K562 (cell line): ENCODE data around the gene DCAF15. TPM values are rescaled to one million over a fixed set of nuclear protein-coding genes. Genes with fewer than 3 reads are reported as not detected.

Experiments used
- ARID1B ChIP-seq: fragments of 450-650 bp; IDR thresholded peaks from 2 replicates; pipeline ENCODE4 v1.6.1; 2016; ENCODE audit warnings: antibody characterized with exemption, mild to moderate bottlenecking, inconsistent platforms
- CBFA2T3 ChIP-seq: fragments of 450-650 bp; IDR thresholded peaks from 2 replicates; pipeline ENCODE4 v1.6.1; 2017
- CREM ChIP-seq: IDR thresholded peaks from 2 replicates; pipeline ENCODE4 v1.6.1; 2014; ENCODE audit warnings: antibody characterized with exemption, low read depth
- CSDE1 ChIP-seq, 2 experiments: fragments of 450-650 bp; IDR thresholded peaks; 2 replicates each; pipeline ENCODE4 v1.6.1; 2016; ENCODE audit warnings: mild to moderate bottlenecking in 1 of 2
- DPF2 ChIP-seq: fragments of 450-650 bp; IDR thresholded peaks from 2 replicates; pipeline ENCODE4 v1.6.1; 2016
- EP300 ChIP-seq: IDR thresholded peaks from 2 replicates; pipeline ENCODE4 v1.6.1; 2012; ENCODE audit warnings: low read length, improper control_type of control experiment
- FOXK2 ChIP-seq, 2 experiments: fragments of 450-650 bp; IDR thresholded peaks in 1 of 2; conservative IDR thresholded peaks in 1 of 2; 2 replicates each; pipeline ENCODE4 v1.6.1; 2016; ENCODE audit warnings: low read depth in 2 of 2, mild to moderate bottlenecking in 1 of 2
- HDAC1 ChIP-seq, 2 experiments: fragments of 450-650 bp; IDR thresholded peaks; 2 replicates each; pipeline ENCODE4 v1.6.1; 2016 to 2017; ENCODE audit warnings: inconsistent platforms in 1 of 2, mild to moderate bottlenecking in 1 of 2, moderate library complexity in 1 of 2
- KLF1 ChIP-seq: fragments of 450-650 bp; IDR thresholded peaks from 2 replicates; pipeline ENCODE4 v1.6.1; 2016; ENCODE audit warnings: missing genetic modification characterization, missing compliant biosample characterization
- MTA1 ChIP-seq: fragments of 450-650 bp; IDR thresholded peaks from 2 replicates; pipeline ENCODE4 v1.6.1; 2017; ENCODE audit warnings: borderline replicate concordance
- MTA2 ChIP-seq: fragments of 450-650 bp; IDR thresholded peaks from 2 replicates; pipeline ENCODE4 v1.6.1; 2016; ENCODE audit warnings: low read depth
- MTA3 ChIP-seq: fragments of 450-650 bp; formaldehyde crosslinking; IDR thresholded peaks from 2 replicates; pipeline ENCODE4 v1.6.1; 2017; ENCODE audit warnings: mild to moderate bottlenecking, borderline replicate concordance
- OTX1 ChIP-seq: fragments of 450-650 bp; formaldehyde crosslinking; IDR thresholded peaks from 2 replicates; pipeline ENCODE4 v1.4.0; 2022; ENCODE audit warnings: mild to moderate bottlenecking
- TCF3 ChIP-seq: sonication (generic); formaldehyde crosslinking; IDR thresholded peaks from 2 replicates; pipeline ENCODE4 v1.4.0; 2020; ENCODE audit warnings: mild to moderate bottlenecking, missing genetic modification reagents
- XRCC5 ChIP-seq: fragments of 200-400 bp; formaldehyde crosslinking; IDR thresholded peaks from 2 replicates; pipeline ENCODE4 v1.6.1; 2017; ENCODE audit warnings: low read depth, mild to moderate bottlenecking, low read length
- ZBTB7A ChIP-seq: IDR thresholded peaks from 2 replicates; pipeline ENCODE4 v1.6.1; 2011; ENCODE audit warnings: low read depth, mild to moderate bottlenecking, low read length, moderate library complexity, borderline replicate concordance; ENCODE audit not compliant: control insufficient read depth
- ZNF133 ChIP-seq: fragments of 250-450 bp; sonication (Bioruptor Pico); IDR thresholded peaks from 2 replicates; pipeline ENCODE4 v1.4.0; 2020; ENCODE audit warnings: mild to moderate bottlenecking
- ZNF212 ChIP-seq: fragments of 450-650 bp; formaldehyde crosslinking; IDR thresholded peaks from 2 replicates; pipeline ENCODE4 v1.4.0; 2020; ENCODE audit warnings: mild to moderate bottlenecking
- polyA plus RNA-seq, 8 experiments: library from polyadenylated mRNA; depleted of rRNA in 4 of 8; stranded (reverse) in 5 of 8; unstranded in 3 of 8; fragments of >200 nt; fragmentation: Nextera tagmentation in 2 of 8; fragmentation: Illumina TruSeq in 1 of 8; extraction: Ambion mirVana in 2 of 8; extraction: Trizol in 1 of 8; gene quantifications; 2 replicates each; pipeline versions ENCODE4 v1.2.1 to v1.2.3, GENCODE V29; 2011 to 2014; ENCODE audit warnings: inconsistent platforms in 1 of 8, missing spikeins in 1 of 8
- total RNA-seq, 7 experiments: library from RNA; depleted of rRNA in 6 of 7; stranded (reverse); fragments of >200 nt in 6 of 7; fragmentation: Illumina TruSeq in 2 of 7; extraction: Trizol in 2 of 7; gene quantifications; 2 replicates each; pipeline versions ENCODE4 v1.2.1 to v1.2.3, GENCODE V29; 2011 to 2021; ENCODE audit warnings: low replicate concordance in 1 of 7
- TF ChIP-seq, protein P1 (sequence below): sonication (generic); formaldehyde crosslinking; IDR thresholded peaks from 2 replicates; pipeline ENCODE4 v1.8.0; 2022; ENCODE audit warnings: mild to moderate bottlenecking, low read depth, missing genetic modification reagents
- TF ChIP-seq, protein P2 (sequence below): fragments of 450-650 bp; IDR thresholded peaks from 2 replicates; pipeline ENCODE4 v1.6.1; 2016; ENCODE audit warnings: antibody characterized with exemption
- TF ChIP-seq, protein P3 (sequence below): sonication (generic); formaldehyde crosslinking; IDR thresholded peaks from 2 replicates; pipeline ENCODE4 v1.9.0; 2022; ENCODE audit warnings: mild to moderate bottlenecking, missing genetic modification reagents
- TF ChIP-seq, protein P4 (sequence below): fragments of 450-650 bp; IDR thresholded peaks from 2 replicates; pipeline ENCODE4 v1.6.1; 2018; ENCODE audit not compliant: partially characterized antibody

The DCAF15 gene
- total and polyA plus RNA-seq, 9 of the 15 experiments (the other 6 are each of a cell fraction or from before 2014, with no cell fraction given), result 0.17 to 68.5 (median 27.7) TPM

DNA sequence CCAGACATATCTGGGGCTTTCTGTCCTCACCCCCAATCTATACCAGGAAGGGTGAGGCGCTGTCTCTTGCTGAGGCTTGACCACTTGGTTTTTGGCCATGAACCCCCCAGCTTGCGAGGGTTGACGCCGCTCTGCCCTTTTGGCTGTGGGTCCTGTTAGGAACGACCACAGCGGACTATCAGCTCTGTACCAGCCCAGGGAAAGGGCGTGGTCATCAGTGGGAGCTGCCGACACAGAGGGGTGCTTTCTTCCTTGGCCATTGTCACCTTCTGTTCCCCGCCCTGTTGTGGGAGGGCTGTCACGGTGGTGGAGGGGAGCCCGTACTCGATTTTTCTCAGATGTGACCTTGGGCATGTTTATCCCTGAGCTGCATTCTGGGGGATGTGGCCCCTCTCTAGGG is 5.7 kb downstream of the DCAF15 start (continued):
- no peak for TF ChIP-seq OTX1
- TF ChIP-seq ZBTB7A, result peak; percentile 76; the same call in 1 of the 2 replicates
- TF ChIP-seq, protein P1, sequence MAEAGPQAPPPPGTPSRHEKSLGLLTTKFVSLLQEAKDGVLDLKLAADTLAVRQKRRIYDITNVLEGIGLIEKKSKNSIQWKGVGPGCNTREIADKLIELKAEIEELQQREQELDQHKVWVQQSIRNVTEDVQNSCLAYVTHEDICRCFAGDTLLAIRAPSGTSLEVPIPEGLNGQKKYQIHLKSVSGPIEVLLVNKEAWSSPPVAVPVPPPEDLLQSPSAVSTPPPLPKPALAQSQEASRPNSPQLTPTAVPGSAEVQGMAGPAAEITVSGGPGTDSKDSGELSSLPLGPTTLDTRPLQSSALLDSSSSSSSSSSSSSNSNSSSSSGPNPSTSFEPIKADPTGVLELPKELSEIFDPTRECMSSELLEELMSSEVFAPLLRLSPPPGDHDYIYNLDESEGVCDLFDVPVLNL (CRISPR knock-in tag), result no peak
- TF ChIP-seq CBFA2T3, result peak; percentile 75
- peak in 1 of 2 experiments; percentile 38; a peak in 1 of 4 replicates for TF ChIP-seq HDAC1 (IDR thresholded peaks at IDR 0.05)
- TF ChIP-seq MTA2, result no peak
- no peak for TF ChIP-seq CSDE1 (IDR thresholded peaks at IDR 0.05)
- peak; percentile 51; the same call in 1 of the 2 replicates for TF ChIP-seq MTA3
- TF ChIP-seq, protein P2, sequence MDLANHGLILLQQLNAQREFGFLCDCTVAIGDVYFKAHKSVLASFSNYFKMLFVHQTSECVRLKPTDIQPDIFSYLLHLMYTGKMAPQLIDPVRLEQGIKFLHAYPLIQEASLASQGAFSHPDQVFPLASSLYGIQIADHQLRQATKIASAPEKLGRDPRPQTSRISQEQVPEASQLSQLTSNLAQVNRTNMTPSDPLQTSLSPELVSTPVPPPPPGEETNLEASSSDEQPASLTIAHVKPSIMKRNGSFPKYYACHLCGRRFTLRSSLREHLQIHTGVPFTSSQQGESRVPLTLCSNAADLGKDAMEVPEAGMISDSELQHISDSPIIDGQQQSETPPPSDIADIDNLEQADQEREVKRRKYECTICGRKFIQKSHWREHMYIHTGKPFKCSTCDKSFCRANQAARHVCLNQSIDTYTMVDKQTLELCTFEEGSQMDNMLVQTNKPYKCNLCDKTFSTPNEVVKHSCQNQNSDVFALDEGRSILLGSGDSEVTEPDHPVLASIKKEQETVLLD, result peak; percentile 60; the same call in 1 of the 2 replicates
- TF ChIP-seq FOXK2 (conservative IDR thresholded peaks at IDR 0.05 in 1 of 2, IDR thresholded peaks at IDR 0.05 in 1 of 2; ENCODE audit: low read depth in 2 of 2), result peak in 1 of 2 experiments; percentile 34; a peak in 1 of 4 replicates
- TF ChIP-seq DPF2, result peak; percentile 56
- peak; percentile 77 for TF ChIP-seq TCF3 (CRISPR knock-in tag)
- no peak for TF ChIP-seq MTA1
- TF ChIP-seq ZNF212, result no peak
- TF ChIP-seq, protein P3, sequence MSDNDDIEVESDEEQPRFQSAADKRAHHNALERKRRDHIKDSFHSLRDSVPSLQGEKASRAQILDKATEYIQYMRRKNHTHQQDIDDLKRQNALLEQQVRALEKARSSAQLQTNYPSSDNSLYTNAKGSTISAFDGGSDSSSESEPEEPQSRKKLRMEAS (CRISPR knock-in tag), result 0 out of 2 replicates have a peak, but pooled peaks have one; percentile 18
- TF ChIP-seq CREM, result peak; percentile 53; the same call in 1 of the 2 replicates
- TF ChIP-seq KLF1, result peak; percentile 65
- peak; percentile 60 for TF ChIP-seq ARID1B
- TF ChIP-seq, protein P4, sequence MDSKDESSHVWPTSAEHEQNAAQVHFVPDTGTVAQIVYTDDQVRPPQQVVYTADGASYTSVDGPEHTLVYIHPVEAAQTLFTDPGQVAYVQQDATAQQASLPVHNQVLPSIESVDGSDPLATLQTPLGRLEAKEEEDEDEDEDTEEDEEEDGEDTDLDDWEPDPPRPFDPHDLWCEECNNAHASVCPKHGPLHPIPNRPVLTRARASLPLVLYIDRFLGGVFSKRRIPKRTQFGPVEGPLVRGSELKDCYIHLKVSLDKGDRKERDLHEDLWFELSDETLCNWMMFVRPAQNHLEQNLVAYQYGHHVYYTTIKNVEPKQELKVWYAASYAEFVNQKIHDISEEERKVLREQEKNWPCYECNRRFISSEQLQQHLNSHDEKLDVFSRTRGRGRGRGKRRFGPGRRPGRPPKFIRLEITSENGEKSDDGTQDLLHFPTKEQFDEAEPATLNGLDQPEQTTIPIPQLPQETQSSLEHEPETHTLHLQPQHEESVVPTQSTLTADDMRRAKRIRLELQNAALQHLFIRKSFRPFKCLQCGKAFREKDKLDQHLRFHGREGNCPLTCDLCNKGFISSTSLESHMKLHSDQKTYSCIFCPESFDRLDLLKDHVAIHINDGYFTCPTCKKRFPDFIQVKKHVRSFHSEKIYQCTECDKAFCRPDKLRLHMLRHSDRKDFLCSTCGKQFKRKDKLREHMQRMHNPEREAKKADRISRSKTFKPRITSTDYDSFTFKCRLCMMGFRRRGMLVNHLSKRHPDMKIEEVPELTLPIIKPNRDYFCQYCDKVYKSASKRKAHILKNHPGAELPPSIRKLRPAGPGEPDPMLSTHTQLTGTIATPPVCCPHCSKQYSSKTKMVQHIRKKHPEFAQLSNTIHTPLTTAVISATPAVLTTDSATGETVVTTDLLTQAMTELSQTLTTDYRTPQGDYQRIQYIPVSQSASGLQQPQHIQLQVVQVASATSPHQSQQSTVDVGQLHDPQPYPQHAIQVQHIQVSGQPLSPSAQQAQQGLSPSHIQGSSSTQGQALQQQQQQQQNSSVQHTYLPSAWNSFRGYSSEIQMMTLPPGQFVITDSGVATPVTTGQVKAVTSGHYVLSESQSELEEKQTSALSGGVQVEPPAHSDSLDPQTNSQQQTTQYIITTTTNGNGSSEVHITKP, result peak; percentile 84
- TF ChIP-seq XRCC5, result peak; percentile 26; the same call in 1 of the 2 replicates
- TF ChIP-seq ZNF133 (CRISPR knock-in tag), result no peak
- peak; percentile 7; the same call in 1 of the 2 replicates for TF ChIP-seq EP300
